Measurements from ENCODE around the gene OR2H2. TPM values are rescaled to one million over a fixed set of nuclear protein-coding genes. Genes with fewer than 3 reads are reported as not detected.

Gene OR2H2
- total RNA-seq, 1 donor from 2014 or later: not detected

GRCh38 chr6:29608131-29608530 is 23.2 kb downstream of the OR2H2 start:
- H3K4me1 ChIP-seq (ENCODE audit: insufficient read depth, low read length): no peaks in the 10 kb centered on the region
- H3K4me1 Mint-ChIP-seq (ENCODE audit: low read depth, unreplicated experiment): peaks cover 7% of the 10 kb centered on the region
- no peaks in the 10 kb centered on the region for H3K27me3 ChIP-seq (ENCODE audit: insufficient read depth, low read length)
- H3K27ac ChIP-seq (ENCODE audit: low read depth, low read length): no peak overlapping the region
- no peak overlapping the region for H2AFZ ChIP-seq (ENCODE audit: low read depth, low read length)
- no peak overlapping the region for H3K9ac ChIP-seq (ENCODE audit: low read length)
- H3K36me3 Mint-ChIP-seq (ENCODE audit: low read depth, unreplicated experiment): peaks cover 54% of the 10 kb centered on the region
- no peaks in the 10 kb centered on the region for H3K79me2 ChIP-seq (ENCODE audit: insufficient read depth, low read length)
- no peaks in the 10 kb centered on the region for H3K9me3 Mint-ChIP-seq (ENCODE audit: unreplicated experiment)
- no peak overlapping the region for H3K27ac Mint-ChIP-seq (ENCODE audit: unreplicated experiment)
- no peak overlapping the region for H3K4me3 Mint-ChIP-seq (ENCODE audit: unreplicated experiment)
- no peak for TF ChIP-seq CTCF (IDR thresholded peaks at IDR 0.05; ENCODE audit: insufficient read depth, low read depth, low read length)
- TF ChIP-seq EZH2 (IDR thresholded peaks at IDR 0.05; ENCODE audit: insufficient read depth, low read length): no peak
- H4K20me1 ChIP-seq (ENCODE audit: insufficient read depth, low read length): no peaks in the 10 kb centered on the region
- peaks cover 48% of the 10 kb centered on the region for H3K36me3 ChIP-seq (ENCODE audit: insufficient read depth, low read length)
- H3K4me2 ChIP-seq (ENCODE audit: low read length): no peak overlapping the region
- H3K9me3 ChIP-seq (ENCODE audit: insufficient read depth, low read depth, low read length): no peaks in the 10 kb centered on the region
- no peak overlapping the region for H3K4me3 ChIP-seq (ENCODE audit: insufficient read depth, low read depth, low read length)
- no peak for DNase-seq (ENCODE audit: low read depth)
- no peaks in the 10 kb centered on the region for H3K27me3 Mint-ChIP-seq (ENCODE audit: low read depth, unreplicated experiment)
- no peak for FAIRE-seq

DNA sequence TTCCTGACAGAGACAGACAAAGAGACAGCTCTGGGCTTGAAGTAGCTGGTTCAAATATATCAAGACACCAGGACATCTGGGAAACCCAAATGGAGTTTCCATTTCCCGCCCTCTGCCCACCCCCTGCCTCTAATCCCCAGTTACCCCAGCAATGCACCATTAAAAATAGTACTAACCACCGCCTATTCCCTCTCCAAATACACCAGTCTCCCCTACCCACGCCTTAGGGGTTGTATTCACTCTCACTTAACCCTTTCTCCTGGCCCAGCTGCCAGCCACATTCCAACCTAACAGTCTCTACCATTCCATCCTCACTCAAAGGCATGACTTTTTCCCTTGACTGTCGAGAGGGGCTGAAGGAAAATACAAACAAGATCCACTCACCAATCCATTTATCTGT is 25.6 kb downstream of the OR2H2 start:
- H3K4me3 ChIP-seq (ENCODE audit: insufficient read depth, low read depth, low read length): no peak overlapping the region
- H3K79me2 ChIP-seq (ENCODE audit: insufficient read depth, low read length): no peaks in the 10 kb centered on the region
- H3K36me3 Mint-ChIP-seq (ENCODE audit: low read depth, unreplicated experiment): peaks cover 47% of the 10 kb centered on the region
- peaks cover 48% of the 10 kb centered on the region for H3K36me3 ChIP-seq (ENCODE audit: insufficient read depth, low read length)
- DNase-seq (ENCODE audit: low read depth) (no peak), FAIRE-seq (no peak)
- H3K27ac ChIP-seq (ENCODE audit: low read depth, low read length): no peak overlapping the region
- H3K27ac Mint-ChIP-seq (ENCODE audit: unreplicated experiment): no peak overlapping the region
- TF ChIP-seq EZH2 (IDR thresholded peaks at IDR 0.05; ENCODE audit: insufficient read depth, low read length) (no peak), CTCF (IDR thresholded peaks at IDR 0.05; ENCODE audit: insufficient read depth, low read depth, low read length) (no peak)
- no peaks in the 10 kb centered on the region for H3K9me3 ChIP-seq (ENCODE audit: insufficient read depth, low read depth, low read length)
- no peak overlapping the region for H3K4me2 ChIP-seq (ENCODE audit: low read length)
- no peak overlapping the region for H2AFZ ChIP-seq (ENCODE audit: low read depth, low read length)
- H3K27me3 ChIP-seq (ENCODE audit: insufficient read depth, low read length): no peaks in the 10 kb centered on the region
- no peak overlapping the region for H3K4me3 Mint-ChIP-seq (ENCODE audit: unreplicated experiment)
- H3K9ac ChIP-seq (ENCODE audit: low read length): no peak overlapping the region
- H3K27me3 Mint-ChIP-seq (ENCODE audit: low read depth, unreplicated experiment): no peaks in the 10 kb centered on the region
- H4K20me1 ChIP-seq (ENCODE audit: insufficient read depth, low read length): no peaks in the 10 kb centered on the region
- no peaks in the 10 kb centered on the region for H3K9me3 Mint-ChIP-seq (ENCODE audit: unreplicated experiment)
- H3K4me1 Mint-ChIP-seq (ENCODE audit: low read depth, unreplicated experiment): peaks cover 16% of the 10 kb centered on the region
- no peaks in the 10 kb centered on the region for H3K4me1 ChIP-seq (ENCODE audit: insufficient read depth, low read length)

DNA sequence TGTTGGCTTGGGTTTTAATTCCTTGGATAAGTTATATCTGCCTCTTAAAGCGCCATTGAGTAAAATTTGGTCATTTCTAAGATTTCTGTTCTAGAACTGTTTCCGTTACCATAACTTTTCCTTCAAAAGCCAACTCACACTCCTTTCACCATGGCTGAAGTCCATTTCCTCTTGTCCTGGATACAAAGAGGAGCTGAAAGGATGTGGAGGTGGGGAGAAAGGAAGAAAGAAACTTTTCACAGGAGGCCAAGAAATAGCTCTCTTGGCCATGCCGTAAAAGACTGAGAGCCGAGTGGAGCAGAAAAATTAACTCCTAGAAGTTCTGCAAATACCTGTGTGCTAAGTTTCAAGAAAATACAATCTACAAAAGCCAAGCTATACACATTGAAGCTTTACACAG is 26.5 kb downstream of the OR2H2 start:
- Histone ChIP-seq H4K20me1 (ENCODE audit: insufficient read depth, low read length) (no peaks in the 10 kb centered on the region), H3K4me1 (ENCODE audit: insufficient read depth, low read length) (no peaks in the 10 kb centered on the region), H3K27ac (ENCODE audit: low read depth, low read length) (no peak overlapping the region), H2AFZ (ENCODE audit: low read depth, low read length) (no peak overlapping the region), H3K9me3 (ENCODE audit: insufficient read depth, low read depth, low read length) (no peaks in the 10 kb centered on the region), H3K27me3 (ENCODE audit: insufficient read depth, low read length) (no peaks in the 10 kb centered on the region), H3K9ac (ENCODE audit: low read length) (no peak overlapping the region), H3K4me3 (ENCODE audit: insufficient read depth, low read depth, low read length) (no peak overlapping the region), H3K4me2 (ENCODE audit: low read length) (no peak overlapping the region), H3K36me3 (ENCODE audit: insufficient read depth, low read length) (peaks cover 43% of the 10 kb centered on the region), H3K79me2 (ENCODE audit: insufficient read depth, low read length) (no peaks in the 10 kb centered on the region)
- Mint-ChIP-seq H3K36me3 (ENCODE audit: low read depth, unreplicated experiment) (peaks cover 41% of the 10 kb centered on the region), H3K9me3 (ENCODE audit: unreplicated experiment) (no peaks in the 10 kb centered on the region), H3K27ac (ENCODE audit: unreplicated experiment) (no peak overlapping the region), H3K4me1 (ENCODE audit: low read depth, unreplicated experiment) (peaks cover 16% of the 10 kb centered on the region), H3K4me3 (ENCODE audit: unreplicated experiment) (no peak overlapping the region), H3K27me3 (ENCODE audit: low read depth, unreplicated experiment) (no peaks in the 10 kb centered on the region)
- no peak for DNase-seq (ENCODE audit: low read depth)
- TF ChIP-seq EZH2 (IDR thresholded peaks at IDR 0.05; ENCODE audit: insufficient read depth, low read length) (no peak), CTCF (IDR thresholded peaks at IDR 0.05; ENCODE audit: insufficient read depth, low read depth, low read length) (no peak)
- FAIRE-seq: no peak
